SJSA1 (cell line): ENCODE results near the gene SPINK2. TPM values are rescaled to one million over a fixed set of nuclear protein-coding genes. Genes with fewer than 3 reads are reported as not detected.

Experiments
- DNase-seq, 2 experiments: peaks; one replicate each; pipeline ENCODE4 v3.0.0-alpha.2; 2015 to 2020; ENCODE audit warnings: low spot score in 2 of 2, low read depth in 1 of 2
- H3K27ac ChIP-seq: fragments of 250-450 bp; sonication (Bioruptor Pico); 2 replicates; pipeline ENCODE4 v1.5.1; 2020; ENCODE audit warnings: mild to moderate bottlenecking, moderate library complexity
- H3K27me3 ChIP-seq: fragments of 250-450 bp; sonication (Bioruptor Pico); replicated peaks from 2 replicates; pipeline ENCODE4 v1.5.1; 2020; ENCODE audit warnings: mild to moderate bottlenecking, moderate library complexity
- H3K36me3 ChIP-seq: fragments of 250-450 bp; sonication (Bioruptor Pico); 2 replicates; pipeline ENCODE4 v1.5.1; 2020; ENCODE audit warnings: mild to moderate bottlenecking
- H3K4me1 ChIP-seq: fragments of 250-450 bp; sonication (Bioruptor Pico); replicated peaks from 2 replicates; pipeline ENCODE4 v1.6.1; 2021; ENCODE audit warnings: mild to moderate bottlenecking
- H3K4me3 ChIP-seq: fragments of 250-450 bp; sonication (Bioruptor Pico); 2 replicates; pipeline ENCODE4 v1.5.1; 2020; ENCODE audit warnings: mild to moderate bottlenecking
- H3K9me3 ChIP-seq: fragments of 250-450 bp; sonication (Bioruptor Pico); replicated peaks from 2 replicates; pipeline ENCODE4 v1.5.1; 2020; ENCODE audit warnings: mild to moderate bottlenecking
- total RNA-seq: library from RNA; depleted of rRNA; stranded (reverse); fragments of >200 nt; shearing (Covaris generic); gene quantifications from 2 replicates; pipeline ENCODE4 v1.2.3, GENCODE V29; 2014

SPINK2 gene
- total RNA-seq, 1 experiment from 2014 or later = not detected

DNA sequence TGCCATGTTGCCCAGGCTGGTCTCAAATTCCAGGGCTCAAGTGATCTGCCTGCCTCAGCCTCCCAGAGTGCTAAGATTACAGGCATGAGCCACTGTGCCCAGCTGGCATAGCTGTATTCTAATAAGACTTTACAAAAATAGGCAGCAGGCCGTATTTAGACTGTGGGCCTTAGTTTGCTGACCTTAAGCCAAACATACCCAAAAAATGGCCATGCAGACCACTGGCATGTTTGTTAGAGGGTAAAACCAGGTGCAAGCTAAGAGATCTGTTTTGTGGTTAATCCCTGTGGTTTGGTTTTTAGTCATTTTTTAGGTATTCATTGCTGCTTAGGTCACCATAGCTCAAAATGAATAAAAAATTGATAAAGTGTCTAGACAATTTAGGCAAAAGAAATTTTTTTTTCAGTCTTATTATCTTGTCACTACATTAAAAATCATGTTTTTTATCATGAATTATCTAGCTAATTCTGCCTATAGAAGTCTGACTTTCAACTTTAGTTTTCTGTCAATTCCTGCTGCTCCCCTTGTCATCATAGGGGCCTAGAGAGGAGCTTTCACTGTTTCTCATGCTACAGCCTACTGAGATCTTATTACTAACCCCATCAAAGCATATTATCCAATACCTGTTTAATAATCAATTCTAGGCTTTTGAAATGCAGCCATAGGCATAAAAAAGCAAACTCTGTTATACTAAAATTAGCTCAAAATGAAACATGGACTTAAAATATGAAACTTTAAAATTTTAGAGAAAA is 7.5 kb upstream of the SPINK2 start:
- H3K4me3 ChIP-seq = no peak overlapping the region
- no peak overlapping the region for H3K27ac ChIP-seq
- H3K4me1 ChIP-seq = no peaks in the 10 kb centered on the region
- H3K36me3 ChIP-seq = no peaks in the 10 kb centered on the region
- no peaks in the 10 kb centered on the region for H3K27me3 ChIP-seq
- DNase-seq = no peak
- no peaks in the 10 kb centered on the region for H3K9me3 ChIP-seq

DNA sequence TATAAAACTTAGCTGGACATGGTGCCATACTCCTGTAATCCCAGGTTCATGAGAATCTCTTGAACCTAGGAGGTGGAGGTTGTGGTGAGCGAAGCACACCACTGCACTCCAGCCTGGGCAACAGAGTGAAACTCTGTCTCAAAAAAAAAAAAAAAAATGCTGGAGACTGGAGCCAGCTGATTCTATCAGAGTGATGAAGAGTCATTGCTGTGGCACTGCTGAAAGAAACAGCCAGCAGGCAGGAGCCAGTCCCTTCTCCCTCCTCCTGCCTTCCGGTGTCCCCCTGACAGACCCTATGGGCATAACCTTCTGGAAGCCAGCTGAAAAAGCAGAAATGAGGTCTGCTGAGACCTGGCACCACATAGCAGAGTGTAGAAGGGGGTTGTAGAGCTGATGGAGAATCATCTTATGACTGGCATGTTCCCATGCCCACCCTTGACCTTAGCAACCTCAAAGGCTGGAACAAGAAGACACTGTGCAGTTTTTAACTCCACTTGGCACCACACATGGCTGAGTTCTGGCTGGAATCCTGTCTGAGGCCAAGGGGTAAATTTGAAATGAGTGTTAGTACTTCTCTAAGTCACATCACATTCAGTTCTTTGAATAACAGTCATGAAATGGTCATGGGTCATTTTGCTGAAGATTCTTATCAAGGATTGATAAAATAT is 2.6 kb upstream of the SPINK2 start:
- H3K4me1 ChIP-seq = 0 out of 2 replicates have a peak, but pooled peaks cover 3% of the 10 kb centered on the region
- no peaks in the 10 kb centered on the region; the same call in 1 of the 2 replicates for H3K9me3 ChIP-seq
- H3K27ac ChIP-seq = no peak overlapping the region
- H3K36me3 ChIP-seq = no peaks in the 10 kb centered on the region
- DNase-seq = no peak
- H3K4me3 ChIP-seq = no peak overlapping the region
- peaks cover 13% of the 10 kb centered on the region for H3K27me3 ChIP-seq

DNA sequence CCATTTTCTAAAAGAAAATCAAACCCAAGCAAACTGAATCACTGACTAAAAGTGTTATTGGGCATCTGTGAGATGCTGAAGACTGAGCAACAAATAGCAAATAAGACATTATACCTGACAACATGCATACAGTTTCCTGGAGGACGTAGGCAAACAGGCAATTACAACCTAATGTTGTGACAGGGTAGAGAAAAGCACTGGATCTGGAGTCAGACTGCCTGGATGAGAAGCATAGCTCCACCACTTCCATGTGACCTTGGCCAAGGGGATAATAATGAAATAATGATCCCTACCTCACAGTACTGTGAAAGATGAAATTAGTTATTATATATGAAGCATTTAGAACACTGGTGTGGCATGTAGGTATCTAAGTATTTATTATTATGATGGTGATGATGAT is 2.7 kb downstream of the SPINK2 start:
- Histone ChIP-seq H3K9me3 (no peaks in the 10 kb centered on the region; the same call in 1 of the 2 replicates), H3K27me3 (peaks cover 13% of the 10 kb centered on the region), H3K4me3 (no peak overlapping the region), H3K36me3 (no peaks in the 10 kb centered on the region), H3K4me1 (0 out of 2 replicates have a peak, but pooled peaks cover 3% of the 10 kb centered on the region), H3K27ac (no peak overlapping the region)
- no peak for DNase-seq

DNA sequence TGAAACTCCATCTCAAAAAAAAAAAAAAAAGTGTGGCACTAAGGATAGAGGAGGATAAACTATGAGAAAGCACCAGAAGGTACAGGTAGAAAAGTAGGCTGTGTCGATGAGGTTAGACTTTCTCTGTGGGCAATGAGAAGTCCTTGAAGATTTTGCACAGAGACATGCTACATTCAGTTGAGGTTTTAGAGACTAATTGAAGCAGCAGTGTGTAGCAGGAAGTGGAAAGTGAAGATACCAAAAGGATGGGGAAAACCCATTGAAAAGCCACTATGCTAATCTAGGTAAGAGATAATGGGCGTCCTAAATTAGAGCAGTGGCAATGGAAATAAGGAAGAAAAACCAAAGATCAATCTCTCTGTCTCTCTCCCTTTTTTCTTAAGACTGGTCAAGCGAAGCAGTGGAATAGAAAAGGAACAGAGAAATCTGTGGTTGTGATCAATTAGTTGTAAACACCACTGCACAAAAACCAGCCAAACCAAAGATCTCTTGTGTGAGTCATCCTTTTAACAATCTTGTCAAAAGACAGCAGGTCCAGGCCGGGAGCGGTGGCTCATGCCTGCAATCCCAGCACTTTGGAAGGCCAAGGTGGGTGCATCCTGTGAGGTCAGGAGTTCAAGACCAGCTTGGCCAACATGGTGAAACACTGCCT is 3.5 kb downstream of the SPINK2 start:
- peaks cover 13% of the 10 kb centered on the region for H3K27me3 ChIP-seq
- H3K36me3 ChIP-seq = no peaks in the 10 kb centered on the region
- DNase-seq = no peak
- no peak overlapping the region for H3K4me3 ChIP-seq
- H3K4me1 ChIP-seq = 0 out of 2 replicates have a peak, but pooled peaks cover 3% of the 10 kb centered on the region
- H3K9me3 ChIP-seq = no peaks in the 10 kb centered on the region; the same call in 1 of the 2 replicates
- H3K27ac ChIP-seq = no peak overlapping the region

DNA sequence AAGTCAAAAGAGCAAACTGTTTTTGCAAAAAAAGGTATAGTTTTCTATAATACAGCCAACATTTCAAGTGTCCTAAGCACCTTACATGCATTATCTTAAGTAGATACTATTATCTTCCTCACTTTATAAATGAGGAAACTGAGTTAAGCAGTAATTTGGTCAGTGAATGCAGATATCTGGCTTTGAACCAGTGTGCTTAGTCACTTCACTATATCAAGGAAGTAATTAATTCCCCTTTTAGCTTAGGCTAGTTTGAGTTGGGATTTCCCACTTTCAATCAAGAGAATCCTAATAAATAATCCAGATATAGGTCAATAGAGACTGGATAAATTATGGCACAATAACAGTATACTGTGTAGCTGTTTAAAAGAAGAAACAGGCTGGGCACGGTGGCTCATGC is 14.8 kb downstream of the SPINK2 start:
- Histone ChIP-seq H3K36me3 (no peaks in the 10 kb centered on the region), H3K9me3 (no peaks in the 10 kb centered on the region)

DNA sequence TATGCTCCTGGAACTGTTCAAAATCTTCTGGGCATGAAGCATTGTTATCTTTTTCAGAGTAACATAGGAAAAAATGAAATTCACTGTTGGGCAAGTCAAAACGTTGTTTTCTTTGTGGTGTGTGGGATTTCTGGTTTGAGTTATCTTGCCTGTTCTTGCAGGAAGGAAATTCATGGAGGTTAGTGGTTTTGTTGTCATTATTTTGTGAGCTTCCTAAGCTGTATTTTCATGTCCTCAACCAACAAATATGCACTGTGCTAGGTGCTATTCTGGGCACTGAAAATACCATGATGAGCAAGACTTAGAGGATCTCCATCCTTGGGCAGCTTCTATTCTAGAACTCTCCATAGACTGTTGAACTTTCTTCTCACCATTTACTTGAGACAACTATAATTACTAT is 16.9 kb downstream of the SPINK2 start:
- DNase-seq = peak in 1 of 2 experiments; percentile 38
- Histone ChIP-seq H3K4me3 (no peak overlapping the region), H3K4me1 (peaks cover 18% of the 10 kb centered on the region)

More for the DNA sequence above, 14.8 kb downstream of the SPINK2 start:
- no peak for DNase-seq
- Histone ChIP-seq H3K27ac (no peak overlapping the region), H3K4me1 (peaks cover 17% of the 10 kb centered on the region), H3K4me3 (no peak overlapping the region), H3K27me3 (no peaks in the 10 kb centered on the region)

DNA sequence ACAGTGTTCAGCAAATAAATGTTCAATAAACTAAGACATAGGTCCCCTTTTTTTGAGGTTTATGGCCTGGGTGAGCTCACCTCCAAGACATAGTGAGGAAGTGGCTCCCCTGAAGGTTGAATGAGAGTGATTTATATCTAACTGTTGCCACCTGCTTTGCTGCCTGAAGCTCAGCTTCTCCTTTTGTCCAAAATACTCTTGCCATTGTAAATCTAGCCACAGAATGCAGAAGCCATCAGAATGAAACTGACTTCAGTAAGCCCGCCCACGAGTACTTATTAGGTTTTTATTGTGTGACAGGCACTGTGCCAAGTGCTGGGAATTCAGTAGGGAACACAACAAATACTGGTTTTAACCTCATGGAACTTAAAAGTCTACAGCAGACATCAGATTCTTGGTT is 18.0 kb downstream of the SPINK2 start:
- Histone ChIP-seq H3K9me3 (no peaks in the 10 kb centered on the region), H3K4me3 (no peak overlapping the region), H3K4me1 (peaks cover 23% of the 10 kb centered on the region), H3K27me3 (no peaks in the 10 kb centered on the region), H3K36me3 (no peaks in the 10 kb centered on the region), H3K27ac (no peak overlapping the region)
- peak in 1 of 2 experiments; percentile 27 for DNase-seq

More for the DNA sequence above, 16.9 kb downstream of the SPINK2 start:
- Histone ChIP-seq H3K9me3 (no peaks in the 10 kb centered on the region), H3K27ac (no peak overlapping the region), H3K36me3 (no peaks in the 10 kb centered on the region), H3K27me3 (no peaks in the 10 kb centered on the region)

DNA sequence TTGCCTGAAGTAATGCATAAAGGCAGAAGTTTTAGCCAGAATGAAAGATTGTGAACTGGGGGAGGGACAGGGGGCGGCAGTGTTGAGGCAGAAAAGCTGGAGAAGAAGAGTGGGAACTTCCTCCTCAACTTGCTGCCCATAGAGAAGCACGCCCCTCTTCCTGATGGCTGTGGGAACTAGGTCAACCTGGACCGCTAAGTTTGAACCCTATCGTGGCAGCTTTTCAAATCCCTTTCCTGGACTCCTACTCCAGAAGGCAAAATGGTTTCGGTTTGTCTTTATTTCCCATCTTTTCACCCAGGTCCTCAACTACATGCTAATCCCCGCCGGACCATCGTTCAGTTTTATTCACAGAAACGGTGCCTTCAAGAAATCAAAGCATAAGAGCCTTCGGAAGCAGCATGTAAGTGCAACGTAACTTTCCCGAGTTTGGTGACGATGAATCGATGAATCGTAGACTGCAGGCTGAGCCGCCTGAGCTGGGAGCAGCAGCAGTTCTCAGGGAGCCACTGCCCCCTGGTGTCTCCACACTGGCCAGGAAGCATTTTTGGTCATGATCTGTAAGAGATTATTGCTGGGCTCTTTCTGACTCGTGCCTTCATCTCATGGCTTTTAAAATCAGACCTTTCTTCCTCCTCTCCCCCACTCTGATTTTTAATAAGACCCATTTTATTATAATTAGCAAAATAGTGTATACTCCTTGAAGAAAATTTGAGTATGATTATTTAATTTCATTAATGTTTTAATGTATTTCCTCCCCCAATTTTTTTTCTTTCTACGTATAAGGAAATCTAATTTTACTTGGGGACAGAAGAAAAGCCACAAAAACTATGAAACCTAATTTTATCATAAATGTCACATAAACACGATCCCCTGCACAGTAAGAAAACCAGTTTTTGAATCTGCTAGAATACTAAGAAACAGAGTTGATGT is 21.4 kb downstream of the SPINK2 start:
- no peaks in the 10 kb centered on the region for H3K9me3 ChIP-seq
- no peaks in the 10 kb centered on the region for H3K27me3 ChIP-seq
- peak; percentile 79 to 81 for DNase-seq
- peak overlapping the region; percentile 41 for H3K27ac ChIP-seq
- H3K4me3 ChIP-seq = peak overlapping the region; percentile 46
- H3K36me3 ChIP-seq = no peaks in the 10 kb centered on the region
- H3K4me1 ChIP-seq = peaks cover 23% of the 10 kb centered on the region

DNA sequence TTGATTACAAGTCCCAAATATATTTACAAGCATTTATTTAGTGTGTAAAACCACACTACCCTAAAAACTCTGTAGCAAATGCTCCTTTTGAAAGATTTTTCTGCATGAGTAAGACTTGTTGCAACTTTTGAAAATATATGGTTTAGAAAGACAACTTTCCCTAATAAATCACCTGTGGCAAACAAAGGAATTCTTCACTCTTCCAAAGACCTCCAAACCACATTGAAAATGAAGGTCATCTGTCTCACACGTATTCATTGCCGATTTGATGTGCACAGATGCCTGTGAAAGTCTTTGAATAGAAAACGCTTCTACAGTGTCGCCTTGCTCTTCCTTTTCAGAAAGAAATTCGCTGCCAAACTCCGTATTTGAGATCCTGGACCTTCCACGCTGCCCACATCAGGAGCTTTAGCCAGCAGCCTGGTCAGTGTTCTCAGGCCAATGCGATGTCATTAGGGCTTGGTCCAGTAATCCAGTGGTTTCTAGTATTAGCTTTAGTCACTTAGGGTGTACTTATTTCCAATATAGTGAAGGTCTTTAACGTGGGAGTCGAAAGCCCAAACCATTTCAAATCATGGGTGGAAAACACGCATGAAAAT is 22.2 kb downstream of the SPINK2 start:
- Histone ChIP-seq H3K36me3 (no peaks in the 10 kb centered on the region), H3K9me3 (no peaks in the 10 kb centered on the region), H3K4me1 (peaks cover 18% of the 10 kb centered on the region), H3K4me3 (peak overlapping the region; percentile 46), H3K27ac (no peak overlapping the region), H3K27me3 (no peaks in the 10 kb centered on the region)
- no peak for DNase-seq

DNA sequence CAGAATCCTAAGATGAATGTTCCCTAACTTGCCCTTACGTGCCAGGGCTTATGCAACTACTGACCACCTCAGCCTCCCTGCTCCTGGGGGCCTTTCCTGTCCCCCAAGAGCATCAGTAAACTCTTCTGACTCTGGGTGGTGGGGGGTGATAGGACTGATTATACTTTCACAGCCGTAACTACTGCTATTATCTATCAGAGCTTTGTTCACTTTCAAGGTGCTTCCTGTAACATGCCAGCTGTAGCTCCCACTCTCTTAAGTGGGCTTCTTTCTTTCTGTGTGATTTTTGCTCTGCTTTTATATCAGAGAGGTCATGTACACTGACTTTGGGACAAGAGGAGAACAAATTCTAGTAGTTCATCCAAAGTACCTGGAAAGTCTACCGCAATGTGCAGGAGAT is 25.3 kb downstream of the SPINK2 start:
- Histone ChIP-seq H3K4me3 (no peak overlapping the region), H3K27me3 (no peaks in the 10 kb centered on the region), H3K36me3 (no peaks in the 10 kb centered on the region), H3K4me1 (peaks cover 6% of the 10 kb centered on the region; the same call in 1 of the 2 replicates), H3K27ac (no peak overlapping the region), H3K9me3 (no peaks in the 10 kb centered on the region)
- DNase-seq = no peak

DNA sequence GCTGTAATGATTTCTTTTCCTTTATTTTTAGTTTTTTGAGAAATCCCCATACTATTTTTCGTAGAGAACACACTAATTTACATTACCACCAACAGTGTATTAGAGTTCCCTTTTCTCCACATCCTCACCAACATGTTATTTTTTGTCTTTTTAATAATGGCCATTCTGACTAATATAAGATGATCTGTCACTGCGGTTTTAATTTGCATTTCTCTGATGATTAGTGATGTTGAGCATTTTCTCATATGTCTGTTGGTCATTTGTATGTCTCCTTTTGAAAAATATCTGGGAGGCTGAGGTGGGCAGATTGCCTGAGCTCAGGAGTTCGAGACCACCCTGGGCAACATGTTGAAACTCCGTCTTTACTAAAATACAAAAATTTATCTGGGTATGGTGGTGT is 30.2 kb downstream of the SPINK2 start:
- Histone ChIP-seq H3K4me1 (no peaks in the 10 kb centered on the region), H3K27ac (no peak overlapping the region), H3K36me3 (no peaks in the 10 kb centered on the region), H3K27me3 (no peaks in the 10 kb centered on the region), H3K9me3 (no peaks in the 10 kb centered on the region), H3K4me3 (no peak overlapping the region)
- DNase-seq = no peak

DNA sequence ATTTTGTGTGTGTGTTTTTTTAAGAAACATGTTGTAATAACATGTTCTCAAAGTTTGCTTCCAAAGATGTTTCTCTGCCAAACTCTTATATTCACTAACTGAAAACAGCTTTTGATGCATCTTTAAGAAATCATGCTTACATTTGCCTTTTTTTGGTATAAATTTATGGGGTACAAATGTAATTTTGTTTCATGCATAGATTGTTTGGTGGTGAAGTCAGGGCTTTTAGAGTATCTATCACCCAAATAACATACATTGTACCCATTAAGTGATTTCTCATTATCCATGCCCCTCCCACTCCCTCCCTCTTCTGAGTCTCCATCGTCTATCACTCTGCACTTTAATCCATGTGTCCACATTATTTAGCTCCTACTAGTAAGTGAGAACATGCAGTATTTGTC is 30.8 kb downstream of the SPINK2 start:
- H3K27ac ChIP-seq = no peak overlapping the region
- no peak overlapping the region for H3K4me3 ChIP-seq
- no peaks in the 10 kb centered on the region for H3K4me1 ChIP-seq
- no peak for DNase-seq
- no peaks in the 10 kb centered on the region for H3K9me3 ChIP-seq
- H3K36me3 ChIP-seq = no peaks in the 10 kb centered on the region
- H3K27me3 ChIP-seq = no peaks in the 10 kb centered on the region

DNA sequence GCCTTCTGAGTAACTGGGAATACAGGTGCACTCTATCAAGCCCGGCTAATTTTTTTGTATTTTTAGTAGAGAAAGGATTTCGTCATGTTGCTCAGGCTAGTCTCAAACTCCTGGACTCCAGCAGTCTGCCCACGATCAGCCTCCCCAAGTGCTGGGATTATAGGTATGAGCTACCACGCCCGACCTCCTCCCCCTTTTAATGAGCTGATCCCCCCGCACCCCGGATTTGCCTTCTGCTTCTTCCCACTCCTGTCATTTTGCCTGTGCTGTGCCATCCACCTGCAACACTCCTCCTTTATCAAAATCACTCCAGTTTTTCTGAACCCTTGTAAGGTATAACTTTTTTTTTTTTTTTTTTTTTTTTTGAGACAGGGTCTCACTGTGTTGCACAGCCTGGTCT is 33.4 kb downstream of the SPINK2 start:
- H3K4me3 ChIP-seq = no peak overlapping the region
- DNase-seq = no peak
- H3K27me3 ChIP-seq = no peaks in the 10 kb centered on the region; the same call in 1 of the 2 replicates
- H3K4me1 ChIP-seq = no peaks in the 10 kb centered on the region
- no peaks in the 10 kb centered on the region for H3K36me3 ChIP-seq
- H3K27ac ChIP-seq = no peak overlapping the region
- no peaks in the 10 kb centered on the region for H3K9me3 ChIP-seq
